ENCODE measurements around the gene ZNF407. TPM values are rescaled to one million over a fixed set of nuclear protein-coding genes. Genes with fewer than 3 reads are reported as not detected.

The ZNF407 gene
- total and polyA plus RNA-seq, 2 of the 13 experiments (the other 11 are each of a cell fraction or from before 2014, with no cell fraction given): 2.3 to 8.7 TPM

- TF ChIP-seq TCF12 (IDR thresholded peaks at IDR 0.05) (no peak), TCF12 (CRISPR knock-in tag; IDR thresholded peaks at IDR 0.05) (no peak), ZNF674 (CRISPR knock-in tag; IDR thresholded peaks at IDR 0.05; ENCODE audit: low read depth) (no peak)
Measured at GRCh38 chr18:75009296-75009695, 411.6 kb downstream of the ZNF407 start (continued).

- TF ChIP-seq ZNF460 (CRISPR knock-in tag; IDR thresholded peaks at IDR 0.05; ENCODE audit: borderline replicate concordance) (no peak), ZNF383 (CRISPR knock-in tag; IDR thresholded peaks at IDR 0.05; ENCODE audit: borderline replicate concordance) (no peak), ZNF800 (CRISPR knock-in tag; IDR thresholded peaks at IDR 0.05) (no peak), ZNF891 (CRISPR knock-in tag; IDR thresholded peaks at IDR 0.05) (no peak), THAP8 (CRISPR knock-in tag; IDR thresholded peaks at IDR 0.05; ENCODE audit: borderline replicate concordance) (no peak), KLF6 (CRISPR knock-in tag; IDR thresholded peaks at IDR 0.05) (no peak), CREB3 (CRISPR knock-in tag; IDR thresholded peaks at IDR 0.05) (no peak), ZNF33A (CRISPR knock-in tag; IDR thresholded peaks at IDR 0.05; ENCODE audit: borderline replicate concordance) (no peak), BRF2 (CRISPR knock-in tag; IDR thresholded peaks at IDR 0.05) (no peak), ZMAT5 (CRISPR knock-in tag; IDR thresholded peaks at IDR 0.05; ENCODE audit: borderline replicate concordance, low read depth) (no peak)
- no peaks in the 10 kb centered on the region for H3K4me1 ChIP-seq (ENCODE audit: insufficient read depth, low read length)
- ATAC-seq: no peak
- H4K20me1 ChIP-seq (ENCODE audit: insufficient read depth, low read length): no peaks in the 10 kb centered on the region
- no peak overlapping the region for H3K27ac ChIP-seq (ENCODE audit: extremely low read length, insufficient read depth, low read length)
- H3K9me3 ChIP-seq (ENCODE audit: low read length): no peaks in the 10 kb centered on the region
- H3K4me2 ChIP-seq (ENCODE audit: low read depth, low read length): no peak overlapping the region
- H2AFZ ChIP-seq (ENCODE audit: low read length): no peak overlapping the region
- no peak overlapping the region for H3K4me3 ChIP-seq (replicated peaks in 1 of 3; ENCODE audit: insufficient read depth in 1 of 3, low read depth in 2 of 3, low read length in 3 of 3)
- H3K27me3 ChIP-seq (ENCODE audit: control insufficient read depth in 1 of 2, insufficient read depth in 2 of 2, low read length in 2 of 2): no peaks in the 10 kb centered on the region
- intact Hi-C loops (cut with micrococcal nuclease; ENCODE audit: unreplicated experiment): no loop called here
- FAIRE-seq: no peak
- no peak overlapping the region for H3K9ac ChIP-seq (ENCODE audit: insufficient read depth, low read depth, low read length)
- in situ Hi-C loops (cut with HindIII; ENCODE audit: extremely low pct_ligation_motif_present, low pct_unique_long_range_greater_than_20kb): no loop called here
- no peak for DNase-seq (ENCODE audit: low spot score)
- 96% methylated on average over 4 of the region's 4 CpGs for WGBS (ENCODE audit: low lambda C conversion rate)
- ChIA-PET CTCF (ENCODE audit: low intra/inter-chr PET ratio, low total read pairs) (no interaction called here), POLR2A (no interaction called here)
- no peaks in the 10 kb centered on the region for H3K79me2 ChIP-seq (ENCODE audit: insufficient read depth, low read length)
- BruUV-seq (replicated peaks): no TSS peak
- H3K36me3 ChIP-seq (replicated peaks in 1 of 2; ENCODE audit: control insufficient read depth in 1 of 2, insufficient read depth in 2 of 2, low read length in 2 of 2): no peaks in the 10 kb centered on the region
Measured at GRCh38 chr18:75009878-75010277, 412.2 kb downstream of the ZNF407 start.
